B cell (primary cell): ENCODE results near the gene PADI4. TPM values are rescaled to one million over a fixed set of nuclear protein-coding genes. Genes with fewer than 3 reads are reported as not detected.

Experiments
- ATAC-seq: fragments of 200-7000 bp; cut with Tn5 transposase; one replicate; pipeline ENCODE4 v1.10.0; 2021; ENCODE audit warnings: low read depth, mild to moderate bottlenecking, moderate number of reproducible peaks, moderate library complexity
- CTCF ChIA-PET: fragments of 350-600 bp; sonication (Branson Sonifier 250); formaldehyde crosslinking; loops from one replicate; lab custom pipeline; 2021; ENCODE audit warnings: antibody characterized with exemption, inconsistent platforms; lab: Charles Lee
- POLR2A ChIA-PET: fragments of 350-600 bp; sonication (Branson Sonifier 250); formaldehyde crosslinking; loops from one replicate; lab custom pipeline; 2021; ENCODE audit warnings: antibody characterized with exemption; lab: Charles Lee
- DNase-seq: peaks from one replicate; pipeline ENCODE4 v3.0.0; 2013
- H2AFZ ChIP-seq: 2 replicates; pipeline ENCODE4 v1.6.1; 2012; ENCODE audit warnings: mild to moderate bottlenecking, low read depth, low read length; ENCODE audit not compliant: insufficient read depth, poor library complexity, severe bottlenecking
- H3K27ac ChIP-seq, 2 donors: 1 replicate in 1 of 2; 2 replicates in 1 of 2; pipeline ENCODE4 v1.5.1; 2012 to 2013; ENCODE audit warnings: low read length in 2 of 2, mild to moderate bottlenecking in 2 of 2, moderate library complexity in 1 of 2
- H3K27me3 ChIP-seq, 4 experiments: fragments of 200-600 bp in 1 of 4; sonication (generic) in 1 of 4; replicated peaks in 1 of 4; 1 replicate in 2 of 4; 2 replicates in 2 of 4; pipeline versions ENCODE4 v1.6.1 to v1.7.0; 2013 to 2016; ENCODE audit warnings: low read length in 3 of 4, mild to moderate bottlenecking in 2 of 4, mixed read lengths in 1 of 4, moderate library complexity in 1 of 4; ENCODE audit not compliant: insufficient read depth in 4 of 4, control insufficient read depth in 3 of 4; ENCODE audit errors: control extremely low read depth in 1 of 4
- H3K36me3 ChIP-seq, 2 experiments: replicated peaks in 1 of 2; 1 replicate in 1 of 2; 2 replicates in 1 of 2; pipeline versions ENCODE4 v1.6.1 to v1.7.1; 2013; ENCODE audit warnings: low read length in 1 of 2; ENCODE audit not compliant: insufficient read depth in 2 of 2, control insufficient read depth in 1 of 2; ENCODE audit errors: control extremely low read depth in 1 of 2, extremely low read depth in 1 of 2
- H3K4me1 ChIP-seq, 2 donors: fragments of 200-600 bp in 1 of 2; sonication (generic) in 1 of 2; 1 replicate in 1 of 2; 2 replicates in 1 of 2; pipeline versions ENCODE4 v1.5.1 to v1.6.1; 2013 to 2017; ENCODE audit warnings: low read length in 2 of 2; ENCODE audit not compliant: control insufficient read depth in 2 of 2, insufficient read depth in 2 of 2
- H3K4me2 ChIP-seq: replicated peaks from 2 replicates; pipeline ENCODE3; 2012; ENCODE audit warnings: mild to moderate bottlenecking, low read depth, low read length; ENCODE audit not compliant: poor library complexity, severe bottlenecking
- H3K4me3 ChIP-seq, 5 experiments: fragments of 200-600 bp in 1 of 5; sonication (generic) in 1 of 5; 1 replicate in 3 of 5; 2 replicates in 2 of 5; pipeline versions ENCODE4 v1.5.1 to v1.7.0; 2011 to 2016; ENCODE audit warnings: low read length in 4 of 5, mild to moderate bottlenecking in 4 of 5, low read depth in 2 of 5, control low read depth in 1 of 5, moderate library complexity in 1 of 5; ENCODE audit not compliant: insufficient read depth in 1 of 5; ENCODE audit errors: control extremely low read depth in 1 of 5, extremely low read depth in 1 of 5
- H3K79me2 ChIP-seq: fragments of 200-600 bp; sonication (generic); one replicate; pipeline ENCODE4 v1.6.0; 2016; ENCODE audit warnings: low read length; ENCODE audit not compliant: control insufficient read depth, insufficient read depth
- H3K9ac ChIP-seq: fragments of 200-600 bp; sonication (generic); 2 replicates; pipeline ENCODE4 v1.6.1; 2017; ENCODE audit warnings: mild to moderate bottlenecking, low read length, moderate library complexity
- H3K9me3 ChIP-seq, 3 donors: one replicate each; pipeline versions ENCODE4 v1.6.1 to v1.7.1; 2013; ENCODE audit warnings: low read length in 2 of 3; ENCODE audit not compliant: control insufficient read depth in 2 of 3, insufficient read depth in 1 of 3; ENCODE audit errors: control extremely low read depth in 1 of 3
- H4K20me1 ChIP-seq: 2 replicates; pipeline ENCODE4 v1.6.0; 2012; ENCODE audit warnings: mild to moderate bottlenecking, low read length; ENCODE audit not compliant: insufficient read depth, control insufficient read depth, poor library complexity, severe bottlenecking
- H3K27ac Mint-ChIP-seq: one replicate; pipeline ENCODE4 v1.8.0; 2021; ENCODE audit warnings: mixed read lengths
- H3K27me3 Mint-ChIP-seq: one replicate; pipeline ENCODE4 v1.8.0; 2021; ENCODE audit warnings: mixed read lengths
- H3K4me1 Mint-ChIP-seq: one replicate; pipeline ENCODE4 v1.8.0; 2021; ENCODE audit warnings: mixed read lengths
- H3K4me3 Mint-ChIP-seq: one replicate; pipeline ENCODE4 v1.8.0; 2021; ENCODE audit warnings: mixed read lengths
- H3K9me3 Mint-ChIP-seq: one replicate; pipeline ENCODE4 v1.8.0; 2022; ENCODE audit warnings: mixed read lengths; ENCODE audit not compliant: insufficient read depth
- EZH2 ChIP-seq: IDR thresholded peaks from 2 replicates; pipeline ENCODE4 v1.6.1; 2012; ENCODE audit warnings: borderline replicate concordance, low read depth, mild to moderate bottlenecking, moderate library complexity, low read length; ENCODE audit not compliant: insufficient read depth, poor library complexity, severe bottlenecking
- WGBS: methylation state at CpG from one replicate; pipeline ENCODE4 v1.1.5; 2013; ENCODE audit warnings: missing lambda C conversion rate; ENCODE audit not compliant: insufficient coverage; 5-methylcytosine and 5-hydroxymethylcytosine counted together
- intact Hi-C: fragments of 100-400 bp; cut with micrococcal nuclease; formaldehyde crosslinking; loops from one replicate; pipeline ENCODE4 v1.10.0; 2022
- polyA plus RNA-seq: library from polyadenylated mRNA; depleted of rRNA; stranded (reverse); fragments of >200 nt; gene quantifications from 2 replicates; pipeline ENCODE4 v1.2.3, GENCODE V29; 2012
- total RNA-seq, 2 donors: library from RNA; stranded (reverse); fragments of 120-200 nt in 1 of 2; gene quantifications; 1 replicate in 1 of 2; 2 replicates in 1 of 2; pipeline versions ENCODE4 v1.2.3 to v1.2.4, GENCODE V29; 2013 to 2022
- TF ChIP-seq, protein P1 (sequence below): fragments of 200-600 bp; IDR thresholded peaks from one replicate; pipeline ENCODE4 v1.8.0; 2022; ENCODE audit warnings: antibody characterized with exemption, mild to moderate bottlenecking

Gene PADI4
- total and polyA plus RNA-seq, 2 donors (not counting 1 experiment from before 2014, with no cell fraction given) = 0.44 to 0.85 TPM

GRCh38 chr1:17351598-17352324 lies 43.8 kb downstream of the PADI4 start:
- no peaks in the 10 kb centered on the region for H4K20me1 ChIP-seq
- TF ChIP-seq, protein P1, sequence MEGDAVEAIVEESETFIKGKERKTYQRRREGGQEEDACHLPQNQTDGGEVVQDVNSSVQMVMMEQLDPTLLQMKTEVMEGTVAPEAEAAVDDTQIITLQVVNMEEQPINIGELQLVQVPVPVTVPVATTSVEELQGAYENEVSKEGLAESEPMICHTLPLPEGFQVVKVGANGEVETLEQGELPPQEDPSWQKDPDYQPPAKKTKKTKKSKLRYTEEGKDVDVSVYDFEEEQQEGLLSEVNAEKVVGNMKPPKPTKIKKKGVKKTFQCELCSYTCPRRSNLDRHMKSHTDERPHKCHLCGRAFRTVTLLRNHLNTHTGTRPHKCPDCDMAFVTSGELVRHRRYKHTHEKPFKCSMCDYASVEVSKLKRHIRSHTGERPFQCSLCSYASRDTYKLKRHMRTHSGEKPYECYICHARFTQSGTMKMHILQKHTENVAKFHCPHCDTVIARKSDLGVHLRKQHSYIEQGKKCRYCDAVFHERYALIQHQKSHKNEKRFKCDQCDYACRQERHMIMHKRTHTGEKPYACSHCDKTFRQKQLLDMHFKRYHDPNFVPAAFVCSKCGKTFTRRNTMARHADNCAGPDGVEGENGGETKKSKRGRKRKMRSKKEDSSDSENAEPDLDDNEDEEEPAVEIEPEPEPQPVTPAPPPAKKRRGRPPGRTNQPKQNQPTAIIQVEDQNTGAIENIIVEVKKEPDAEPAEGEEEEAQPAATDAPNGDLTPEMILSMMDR = no peak
- no peak for TF ChIP-seq EZH2
- Mint-ChIP-seq H3K27ac (no peak overlapping the region), H3K4me3 (no peak overlapping the region), H3K27me3 (peaks cover 17% of the 10 kb centered on the region), H3K9me3 (no peaks in the 10 kb centered on the region), H3K4me1 (peaks cover 12% of the 10 kb centered on the region)
- no peaks in the 10 kb centered on the region for H3K9me3 ChIP-seq
- 92% methylated on average over 5 of the region's 8 CpGs for WGBS
- POLR2A ChIA-PET = no interaction called here
- peaks cover 11 to 19% of the 10 kb centered on the region in 2 donors for H3K4me1 ChIP-seq
- DNase-seq = no peak
- H3K79me2 ChIP-seq = no peaks in the 10 kb centered on the region
- H3K27me3 ChIP-seq = peaks cover 0 to 5% (median 0%) of the 10 kb centered on the region in 4 experiments
- H3K4me3 ChIP-seq = no peak overlapping the region
- H3K27ac ChIP-seq = no peak overlapping the region
- intact Hi-C loops = no loop called here
- CTCF ChIA-PET = no interaction called here
- H3K9ac ChIP-seq = no peak overlapping the region
- H2AFZ ChIP-seq = no peak overlapping the region
- H3K36me3 ChIP-seq = no peaks in the 10 kb centered on the region
- no peak for ATAC-seq
- no peak overlapping the region for H3K4me2 ChIP-seq

DNA sequence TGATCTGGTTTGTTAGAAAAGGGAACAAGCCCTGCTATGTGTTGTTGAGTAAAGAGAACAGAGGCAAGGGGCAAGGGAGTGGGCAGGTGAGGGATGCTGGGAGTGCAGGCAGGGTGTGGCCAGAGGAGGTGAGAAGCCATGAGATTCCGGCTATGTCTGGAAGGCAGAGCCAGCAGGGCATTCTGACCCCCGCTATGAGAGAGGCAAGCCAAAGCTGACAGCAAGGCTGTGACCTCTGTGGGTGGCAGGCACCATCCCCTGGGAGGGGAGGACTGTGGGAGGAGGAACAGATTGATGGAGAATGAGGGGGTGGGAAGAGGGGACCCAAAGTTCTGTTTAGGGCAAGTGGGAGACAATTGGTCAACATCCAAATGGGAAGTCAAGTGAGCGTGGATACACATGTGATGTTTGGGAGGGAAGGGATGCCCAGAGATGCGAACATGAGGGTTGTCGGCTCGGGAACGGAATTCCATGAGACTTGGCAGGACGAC lies 44.5 kb downstream of the PADI4 start:
- Mint-ChIP-seq H3K4me1 (peaks cover 13% of the 10 kb centered on the region), H3K4me3 (no peak overlapping the region), H3K27me3 (peaks cover 15% of the 10 kb centered on the region), H3K9me3 (no peaks in the 10 kb centered on the region), H3K27ac (no peak overlapping the region)
- H3K27me3 ChIP-seq = peaks cover 0 to 5% (median 0%) of the 10 kb centered on the region in 4 experiments
- intact Hi-C loops = no loop called here
- no peaks in the 10 kb centered on the region for H3K9me3 ChIP-seq
- H3K4me3 ChIP-seq = no peak overlapping the region
- H3K27ac ChIP-seq = no peak overlapping the region
- TF ChIP-seq, protein P1 = no peak
- TF ChIP-seq EZH2 = no peak
- H3K36me3 ChIP-seq = no peaks in the 10 kb centered on the region
- H2AFZ ChIP-seq = no peak overlapping the region
- 92% methylated on average over 8 of the region's 8 CpGs for WGBS
- H3K4me1 ChIP-seq = peaks cover 11 to 20% of the 10 kb centered on the region in 2 donors
- H4K20me1 ChIP-seq = no peaks in the 10 kb centered on the region
- DNase-seq = no peak
- POLR2A ChIA-PET = no interaction called here
- H3K4me2 ChIP-seq = no peak overlapping the region
- no peak for ATAC-seq
- H3K9ac ChIP-seq = no peak overlapping the region
- CTCF ChIA-PET = no interaction called here
- H3K79me2 ChIP-seq = no peaks in the 10 kb centered on the region
